Ovary (tissue), 3 donors: ENCODE measurements around the gene NEIL3.

Source experiments
- CTCF ChIP-seq, 3 donors: fragments of 450-650 bp in 2 of 3; fragments of 200-600 bp in 1 of 3; IDR thresholded peaks; one replicate each; pipeline versions ENCODE4 v1.5.1 to v1.8.0; 2016 to 2022; ENCODE audit warnings: antibody characterized with exemption in 3 of 3, mild to moderate bottlenecking in 1 of 3
- EP300 ChIP-seq: sonication (generic); formaldehyde crosslinking; IDR thresholded peaks from one replicate; pipeline ENCODE4 v1.6.1; 2017; ENCODE audit warnings: antibody characterized with exemption
- POLR2A ChIP-seq: fragments of 450-650 bp; IDR thresholded peaks from one replicate; pipeline ENCODE4 v1.6.1; 2017; ENCODE audit warnings: antibody characterized with exemption, mild to moderate bottlenecking, moderate library complexity
- donor health status: DM: no; HTN: no; CAD: no.

DNA sequence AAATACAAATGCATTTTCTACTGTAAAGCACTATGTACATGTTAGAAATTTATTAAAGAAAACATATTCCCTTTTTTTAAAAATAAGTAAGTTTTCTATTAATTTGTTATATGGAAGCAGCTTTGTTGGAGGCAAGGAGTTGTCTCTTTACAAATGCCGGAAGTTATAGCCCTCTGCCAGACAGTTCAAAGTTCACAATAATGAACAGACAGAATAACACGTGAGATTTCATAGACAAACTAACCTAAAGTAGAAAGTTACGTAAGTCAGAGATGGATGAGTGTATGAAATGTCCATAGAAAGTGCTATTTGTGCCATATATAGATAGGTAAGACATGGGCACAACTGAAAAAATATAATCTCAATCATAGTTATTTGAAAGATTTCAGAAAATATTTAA lies 43.9 kb upstream of the NEIL3 start:
- no peak for TF ChIP-seq CTCF (IDR thresholded peaks at IDR 0.05)
- TF ChIP-seq POLR2A: no peak
- no peak for TF ChIP-seq EP300
